GM12874 (cell line): ENCODE measurements around the gene NFASC.

Experiments
- TF ChIP-seq, protein P1 (sequence below): IDR thresholded peaks from 2 replicates; pipeline ENCODE4 v1.5.1; 2011; ENCODE audit warnings: low read depth, mild to moderate bottlenecking, control low read depth, low read length, moderate library complexity; ENCODE audit not compliant: insufficient read depth

Gene NFASC

DNA sequence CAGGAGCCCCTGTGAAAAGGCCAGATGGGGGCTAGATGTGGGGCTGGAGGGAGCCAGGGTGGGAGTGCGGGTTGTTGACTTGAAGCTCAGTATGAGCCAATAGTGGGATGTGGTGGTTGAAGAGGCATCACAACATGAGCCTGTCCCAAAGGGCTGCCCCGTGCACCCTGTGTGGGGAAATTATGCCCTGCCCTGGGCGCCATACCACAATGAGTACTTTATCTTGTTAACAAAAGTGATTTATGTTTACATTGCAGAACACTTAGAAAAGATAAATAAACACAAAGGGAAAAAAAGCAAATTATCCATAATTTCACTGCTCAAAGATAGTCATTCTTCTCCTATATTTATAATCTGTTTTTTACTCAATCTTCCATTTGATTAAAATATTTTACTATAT is 1.6 kb upstream of the NFASC start:
- TF ChIP-seq, protein P1, sequence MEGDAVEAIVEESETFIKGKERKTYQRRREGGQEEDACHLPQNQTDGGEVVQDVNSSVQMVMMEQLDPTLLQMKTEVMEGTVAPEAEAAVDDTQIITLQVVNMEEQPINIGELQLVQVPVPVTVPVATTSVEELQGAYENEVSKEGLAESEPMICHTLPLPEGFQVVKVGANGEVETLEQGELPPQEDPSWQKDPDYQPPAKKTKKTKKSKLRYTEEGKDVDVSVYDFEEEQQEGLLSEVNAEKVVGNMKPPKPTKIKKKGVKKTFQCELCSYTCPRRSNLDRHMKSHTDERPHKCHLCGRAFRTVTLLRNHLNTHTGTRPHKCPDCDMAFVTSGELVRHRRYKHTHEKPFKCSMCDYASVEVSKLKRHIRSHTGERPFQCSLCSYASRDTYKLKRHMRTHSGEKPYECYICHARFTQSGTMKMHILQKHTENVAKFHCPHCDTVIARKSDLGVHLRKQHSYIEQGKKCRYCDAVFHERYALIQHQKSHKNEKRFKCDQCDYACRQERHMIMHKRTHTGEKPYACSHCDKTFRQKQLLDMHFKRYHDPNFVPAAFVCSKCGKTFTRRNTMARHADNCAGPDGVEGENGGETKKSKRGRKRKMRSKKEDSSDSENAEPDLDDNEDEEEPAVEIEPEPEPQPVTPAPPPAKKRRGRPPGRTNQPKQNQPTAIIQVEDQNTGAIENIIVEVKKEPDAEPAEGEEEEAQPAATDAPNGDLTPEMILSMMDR: no peak

DNA sequence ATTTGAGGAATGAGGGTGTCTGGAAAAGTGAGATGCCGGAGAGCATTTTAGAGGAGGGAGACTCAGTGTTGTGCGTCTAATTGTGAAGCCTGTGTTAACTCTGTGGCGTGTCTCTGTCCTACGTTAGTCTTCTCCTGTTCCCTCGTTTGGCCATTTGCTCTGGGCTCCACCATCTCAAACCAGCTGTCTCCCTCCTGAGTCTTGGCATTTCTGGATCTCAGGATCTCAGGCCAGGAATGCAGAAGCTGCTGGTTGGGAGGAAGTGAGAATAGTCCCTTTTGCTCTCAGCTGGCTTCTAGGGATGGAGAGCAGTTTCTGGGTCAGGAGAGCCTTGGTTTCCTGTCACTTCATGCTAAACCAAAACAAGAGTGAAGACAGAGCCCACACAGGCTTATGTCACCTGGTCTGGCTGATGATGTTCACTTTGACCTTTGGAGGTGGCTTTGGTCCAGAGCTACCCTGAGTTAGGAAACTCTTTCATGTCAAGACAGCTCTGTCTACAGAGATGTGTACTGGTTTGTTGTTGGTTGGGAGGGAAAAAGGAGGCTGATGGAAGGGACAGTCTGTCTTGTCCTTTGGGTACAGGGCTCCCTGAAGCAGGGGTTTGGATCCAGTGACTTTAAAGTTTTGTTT is 859 bp downstream of the NFASC start:
- TF ChIP-seq, protein P1: no peak

DNA sequence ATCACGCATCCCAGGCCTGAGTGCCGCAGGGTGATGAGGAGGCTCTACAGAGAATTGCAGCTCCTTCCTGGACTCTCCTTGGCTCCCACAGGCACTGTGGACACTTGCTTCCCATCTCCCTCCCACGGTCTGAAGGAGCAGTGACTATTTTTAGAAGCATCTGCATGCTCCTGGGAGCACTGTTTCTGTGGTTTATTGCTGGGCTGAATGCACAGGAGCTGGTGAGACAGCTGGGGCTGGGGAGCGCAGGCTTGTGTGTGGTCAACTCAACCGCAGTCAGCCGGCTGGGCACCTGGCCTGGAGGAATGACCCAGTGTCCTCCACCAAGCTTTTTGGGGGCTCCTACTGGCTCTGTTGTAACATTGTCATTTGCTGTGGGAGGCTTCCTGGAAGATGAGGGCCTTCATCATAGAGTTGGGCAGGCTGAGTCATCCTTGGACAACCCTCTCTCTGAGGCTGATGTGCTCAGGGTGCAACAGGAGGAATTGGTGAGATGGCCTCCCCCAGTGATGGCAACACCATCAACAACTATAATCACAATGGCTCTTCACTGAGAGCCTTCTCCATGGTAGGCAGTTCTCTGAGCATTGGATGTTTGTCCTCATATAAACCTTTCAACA is 1.7 kb downstream of the NFASC start:
- TF ChIP-seq, protein P1: no peak

DNA sequence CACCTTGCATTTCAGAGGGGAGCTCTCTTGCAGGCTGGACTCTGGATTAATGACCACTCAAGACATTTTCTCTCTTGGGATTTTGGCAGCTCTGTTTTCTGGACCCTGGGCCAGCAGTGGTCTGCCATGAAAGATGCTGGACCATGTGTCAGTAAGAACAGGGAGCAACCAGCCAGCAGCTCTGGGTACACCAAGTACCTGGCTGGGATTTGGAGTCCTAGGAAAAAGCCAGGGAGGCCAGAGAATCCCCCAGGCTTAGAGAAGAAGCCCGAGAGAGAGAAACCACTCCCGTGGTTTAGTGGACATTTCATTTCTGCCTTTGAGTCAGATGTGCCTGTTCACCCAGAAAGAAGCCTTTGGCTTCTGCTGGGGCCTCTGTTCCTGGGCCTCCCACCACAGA is 2.5 kb downstream of the NFASC start:
- TF ChIP-seq, protein P1: no peak

DNA sequence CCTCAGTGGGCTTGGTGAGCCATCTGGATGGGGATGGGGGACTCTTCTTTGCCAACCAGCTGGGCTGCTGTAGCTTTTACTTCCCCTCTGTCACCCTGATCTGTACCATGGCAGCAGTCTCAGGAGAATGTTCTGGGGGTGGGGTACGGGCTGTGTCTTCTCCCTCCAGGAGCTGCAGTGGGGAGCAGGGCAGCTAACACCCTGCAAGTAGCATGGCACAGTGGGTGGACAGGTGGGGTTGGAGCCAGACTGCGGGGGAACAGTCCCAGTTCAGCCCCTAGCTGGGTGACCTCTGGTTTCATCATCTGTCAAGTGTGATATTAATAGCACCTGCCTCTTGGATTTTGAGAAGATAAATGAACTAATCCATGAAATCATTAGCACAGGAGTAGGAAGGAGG is 3.1 kb downstream of the NFASC start:
- TF ChIP-seq, protein P1: no peak

DNA sequence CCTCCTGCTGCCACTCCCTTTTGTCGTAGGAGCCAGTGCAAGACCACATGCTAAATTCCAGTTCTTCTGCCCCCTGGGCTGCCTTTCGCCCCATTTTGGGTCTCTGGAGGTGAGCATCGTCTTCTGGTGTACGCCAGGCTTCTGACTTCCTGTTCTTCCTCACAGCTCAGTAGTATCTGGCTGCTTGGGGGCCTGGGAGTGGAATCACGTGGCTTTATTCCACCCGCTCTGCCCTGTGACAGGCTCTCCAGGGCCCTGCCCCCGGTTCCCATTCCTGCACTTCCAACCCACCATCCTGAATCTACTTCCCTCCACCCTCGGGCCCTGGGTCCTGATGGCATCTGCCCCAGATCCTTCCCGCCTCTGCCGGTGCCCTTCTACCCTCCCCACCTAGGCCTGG is 3.6 kb downstream of the NFASC start:
- TF ChIP-seq, protein P1: no peak

DNA sequence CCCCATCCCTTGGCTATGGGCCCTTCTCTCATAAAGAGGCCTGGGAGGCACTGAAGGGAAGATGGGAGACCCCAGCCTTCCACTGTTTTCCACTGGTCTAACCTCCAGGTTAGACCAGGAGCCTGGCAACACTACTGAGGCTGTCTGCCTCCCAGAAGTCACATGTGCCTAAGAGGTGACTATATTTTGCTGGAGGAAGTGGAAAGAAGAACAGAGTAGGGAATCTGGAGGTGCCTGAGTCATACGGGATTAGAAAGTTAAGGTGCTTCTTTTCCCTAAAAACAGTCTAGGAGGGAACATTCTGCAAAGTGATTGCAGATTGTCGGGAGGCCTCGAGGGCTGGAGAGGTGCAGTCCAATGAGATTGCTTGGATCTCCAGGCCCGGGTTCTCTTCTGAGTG is 4.6 kb downstream of the NFASC start:
- TF ChIP-seq, protein P1: no peak
